Endodermal cell (in vitro differentiated cells): Measurements from ENCODE around the gene SEMA3G. TPM values are rescaled to one million over a fixed set of nuclear protein-coding genes. Genes with fewer than 3 reads are reported as not detected.

Experiments
- DNase-seq: peaks from one replicate; pipeline ENCODE4 v3.0.0-alpha.2; 2017
- H3K27ac ChIP-seq: 2 replicates; pipeline ENCODE4 v1.5.1; 2013; ENCODE audit warnings: mild to moderate bottlenecking, low read depth, low read length, moderate library complexity
- H3K27me3 ChIP-seq: 2 replicates; pipeline ENCODE4 v1.6.1; 2013; ENCODE audit warnings: mild to moderate bottlenecking, low read length, moderate library complexity; ENCODE audit not compliant: insufficient read depth, control insufficient read depth, poor library complexity, severe bottlenecking
- H3K36me3 ChIP-seq: 2 replicates; pipeline ENCODE4 v1.7.0; 2013; ENCODE audit warnings: mild to moderate bottlenecking, low read length, moderate library complexity; ENCODE audit not compliant: control insufficient read depth, insufficient read depth
- H3K4me1 ChIP-seq: one replicate; pipeline ENCODE4 v1.7.0; 2013; ENCODE audit warnings: low read length; ENCODE audit not compliant: control insufficient read depth, insufficient read depth
- H3K4me3 ChIP-seq: 2 replicates; pipeline ENCODE4 v1.5.1; 2013; ENCODE audit warnings: mild to moderate bottlenecking, low read length, moderate library complexity
- H3K9ac ChIP-seq: 2 replicates; pipeline ENCODE4 v1.6.1; 2013; ENCODE audit warnings: mild to moderate bottlenecking, low read length, moderate library complexity; ENCODE audit not compliant: poor library complexity, severe bottlenecking; ENCODE audit errors: extremely low read depth
- H3K9me3 ChIP-seq: 2 replicates; pipeline ENCODE4 v1.6.1; 2013; ENCODE audit warnings: mild to moderate bottlenecking, low read length, moderate library complexity; ENCODE audit not compliant: control insufficient read depth
- H3K27ac Mint-ChIP-seq: 2 replicates; pipeline ENCODE4 v1.8.0; 2020; ENCODE audit warnings: mixed read lengths
- H3K27me3 Mint-ChIP-seq: 2 replicates; pipeline ENCODE4 v1.8.0; 2021; ENCODE audit warnings: mild to moderate bottlenecking, mixed read lengths; ENCODE audit not compliant: insufficient read depth
- H3K36me3 Mint-ChIP-seq: 2 replicates; pipeline ENCODE4 v1.8.0; 2020; ENCODE audit warnings: low read depth, mixed read lengths
- H3K4me1 Mint-ChIP-seq: 2 replicates; pipeline ENCODE4 v1.8.0; 2020; ENCODE audit warnings: mixed read lengths
- H3K4me3 Mint-ChIP-seq: 2 replicates; pipeline ENCODE4 v1.8.0; 2020; ENCODE audit warnings: mild to moderate bottlenecking, moderate library complexity, mixed read lengths
- H3K9me3 Mint-ChIP-seq: 2 replicates; pipeline ENCODE4 v1.8.0; 2020; ENCODE audit warnings: mild to moderate bottlenecking, mixed read lengths
- CTCF ChIP-seq: fragments of 200-600 bp; sonication (generic); conservative IDR thresholded peaks from 2 replicates; pipeline ENCODE4 v1.5.0; 2021; ENCODE audit warnings: antibody characterized with exemption, mild to moderate bottlenecking
- WGBS, 2 experiments: methylation state at CpG; one replicate each; pipeline versions ENCODE4 v1.1.5 to v1.1.7; 2013; ENCODE audit warnings: missing lambda C conversion rate in 2 of 2, mixed read lengths in 1 of 2; ENCODE audit not compliant: insufficient coverage in 1 of 2, insufficient read length in 1 of 2; 5-methylcytosine and 5-hydroxymethylcytosine counted together
- total RNA-seq, 2 donors: library from RNA; stranded (reverse); fragmentation: NEBNext Ultra II Directional in 1 of 2; extraction: Animal tissue kit (Norgen Biotek cat#: 25700) in 1 of 2; gene quantifications; 2 replicates in 1 of 2; 3 replicates in 1 of 2; pipeline ENCODE4 v1.2.1, GENCODE V29; 2021

The SEMA3G gene
- total RNA-seq, 2 donors from 2014 or later, result 2.5 to 8.6 TPM

GRCh38 chr3:52440249-52440551, 4.7 kb downstream of the SEMA3G start:
- Mint-ChIP-seq H3K9me3 (no peaks in the 10 kb centered on the region), H3K36me3 (no peaks in the 10 kb centered on the region), H3K4me1 (peaks cover 2% of the 10 kb centered on the region), H3K27ac (no peak overlapping the region), H3K4me3 (no peak overlapping the region), H3K27me3 (no peaks in the 10 kb centered on the region)
- DNase-seq, result peak; percentile 30
- H3K4me1 ChIP-seq, result no peaks in the 10 kb centered on the region
- H3K9ac ChIP-seq, result no peak overlapping the region
- H3K4me3 ChIP-seq, result no peak overlapping the region
- no peaks in the 10 kb centered on the region for H3K36me3 ChIP-seq
- no peaks in the 10 kb centered on the region for H3K9me3 ChIP-seq
- no peak overlapping the region for H3K27ac ChIP-seq
- H3K27me3 ChIP-seq, result no peaks in the 10 kb centered on the region
- WGBS, 2 experiments, result 94 to 99% methylated on average over 10 to 12 of the region's 12 CpGs
- TF ChIP-seq CTCF, result no peak

GRCh38 chr3:52439426-52440248, 5.3 kb downstream of the SEMA3G start:
- H3K4me3 Mint-ChIP-seq, result no peak overlapping the region
- Histone ChIP-seq H3K27ac (no peak overlapping the region), H3K36me3 (no peaks in the 10 kb centered on the region), H3K9ac (no peak overlapping the region), H3K4me1 (no peaks in the 10 kb centered on the region), H3K9me3 (no peaks in the 10 kb centered on the region), H3K27me3 (no peaks in the 10 kb centered on the region), H3K4me3 (no peak overlapping the region)
- H3K27ac Mint-ChIP-seq, result no peak overlapping the region
- no peaks in the 10 kb centered on the region for H3K36me3 Mint-ChIP-seq
- H3K9me3 Mint-ChIP-seq, result no peaks in the 10 kb centered on the region
- WGBS, 2 experiments, result 91 to 95% methylated on average over 8 to 16 of the region's 16 CpGs
- no peaks in the 10 kb centered on the region for H3K4me1 Mint-ChIP-seq
- TF ChIP-seq CTCF, result no peak
- no peaks in the 10 kb centered on the region for H3K27me3 Mint-ChIP-seq
- DNase-seq, result peak; percentile 38

GRCh38 chr3:52438579-52439425, 6.1 kb downstream of the SEMA3G start:
- H3K4me3 Mint-ChIP-seq, result no peak overlapping the region
- no peaks in the 10 kb centered on the region for H3K9me3 Mint-ChIP-seq
- TF ChIP-seq CTCF, result no peak
- no peaks in the 10 kb centered on the region for H3K4me1 ChIP-seq
- H3K9me3 ChIP-seq, result no peaks in the 10 kb centered on the region
- no peaks in the 10 kb centered on the region for H3K27me3 Mint-ChIP-seq
- H3K27me3 ChIP-seq, result no peaks in the 10 kb centered on the region
- H3K27ac ChIP-seq, result no peak overlapping the region
- no peak overlapping the region for H3K4me3 ChIP-seq
- H3K9ac ChIP-seq, result no peak overlapping the region
- DNase-seq, result peak; percentile 24
- peaks cover 7% of the 10 kb centered on the region for H3K4me1 Mint-ChIP-seq
- no peaks in the 10 kb centered on the region for H3K36me3 Mint-ChIP-seq
- H3K36me3 ChIP-seq, result no peaks in the 10 kb centered on the region
- H3K27ac Mint-ChIP-seq, result no peak overlapping the region
- 88 to 90% methylated on average over 5 to 9 of the region's 9 CpGs for WGBS, 2 experiments
